ENCODE measurements around the gene FARP1. TPM values are rescaled to one million over a fixed set of nuclear protein-coding genes. Genes with fewer than 3 reads are reported as not detected.

The FARP1 gene
- total RNA-seq, 1 experiment from 2014 or later: 96.6 TPM

DNA sequence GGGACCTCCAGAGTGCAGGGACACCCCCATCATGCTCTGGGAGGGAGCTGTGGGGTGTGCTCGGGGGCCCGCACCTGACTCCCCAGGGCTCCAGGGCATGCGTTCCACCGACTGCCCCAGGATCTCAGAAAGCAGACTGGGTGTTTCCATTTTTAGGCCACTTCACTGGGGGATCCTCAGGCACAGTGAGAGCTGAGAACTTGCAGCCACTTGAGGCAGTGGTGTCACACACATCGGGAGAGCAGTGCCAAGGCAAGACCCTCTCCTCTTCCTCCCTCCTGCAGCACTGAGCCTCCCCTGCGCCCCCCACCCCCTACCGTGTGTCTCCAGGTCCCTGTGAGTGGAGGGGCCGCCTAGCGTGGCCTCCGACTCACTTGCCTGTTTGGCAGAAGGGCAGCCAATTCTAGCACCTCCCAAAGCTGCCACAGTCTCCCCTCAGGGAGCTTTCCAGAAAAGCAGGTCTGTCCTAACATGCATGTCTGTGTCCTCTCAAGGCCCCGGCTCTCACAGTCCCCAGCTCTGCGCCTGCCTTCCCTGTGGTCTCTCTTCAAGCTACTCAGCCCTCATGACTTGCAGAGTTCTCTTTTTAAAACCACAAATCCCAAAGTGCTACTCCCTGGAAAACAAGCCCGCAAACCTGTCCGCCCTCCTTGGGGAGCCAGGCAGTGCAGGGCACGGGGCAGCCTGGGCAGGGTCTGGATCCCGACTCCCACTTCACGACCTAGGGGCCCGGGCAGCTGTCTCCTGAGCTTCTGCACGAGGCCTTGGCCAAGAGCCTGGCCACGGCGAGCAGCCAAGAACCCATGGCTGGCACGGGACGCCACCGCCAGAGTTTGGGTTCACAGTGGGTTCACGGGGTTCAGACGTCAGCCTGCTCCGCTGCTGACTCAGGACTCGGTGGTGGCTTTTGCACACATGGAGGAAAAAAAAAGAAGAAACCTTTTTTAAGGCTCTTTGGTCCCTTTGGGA is 339.9 kb downstream of the FARP1 start:
- ATAC-seq (peak; percentile 18), DNase-seq (ENCODE audit: low spot score) (no peak)
- ChIA-PET CTCF (interaction anchor here (0.6 to 5.7 kb wide), 31 partner anchors 8 to 546 kb away, joined by 3 to 72 read pairs (median 4); partner anchors contain the start of gene STK24), POLR2A (interaction anchor here (0.6 kb wide), 1 partner anchor 10 kb away, joined by 3 read pairs; no protein-coding TSS in a partner anchor)
- Mint-ChIP-seq H3K4me1 (peaks cover 89% of the 10 kb centered on the region), H3K4me3 (no peak overlapping the region), H3K9me3 (no peaks in the 10 kb centered on the region), H3K27ac (peak overlapping the region; percentile 93), H3K27me3 (ENCODE audit: low read depth) (no peaks in the 10 kb centered on the region), H3K36me3 (0 out of 2 replicates have a peak, but pooled peaks cover 2% of the 10 kb centered on the region)
- TF ChIP-seq NFATC4 (CRISPR knock-in tag; IDR thresholded peaks at IDR 0.05) (no peak), ESRRA (CRISPR knock-in tag; IDR thresholded peaks at IDR 0.05; ENCODE audit: borderline replicate concordance) (no peak), SMAD4 (CRISPR knock-in tag; IDR thresholded peaks at IDR 0.05) (no peak), ATF2 (CRISPR knock-in tag; IDR thresholded peaks at IDR 0.05; ENCODE audit: borderline replicate concordance, low read depth) (no peak), SP1 (CRISPR knock-in tag; conservative IDR thresholded peaks at IDR 0.05) (no peak), EMX1 (CRISPR knock-in tag; IDR thresholded peaks at IDR 0.05) (no peak), OVOL2 (CRISPR knock-in tag; IDR thresholded peaks at IDR 0.05; ENCODE audit: borderline replicate concordance) (no peak), ZNF396 (CRISPR knock-in tag; IDR thresholded peaks at IDR 0.05; ENCODE audit: borderline replicate concordance) (no peak), MXD4 (CRISPR knock-in tag; IDR thresholded peaks at IDR 0.05; ENCODE audit: borderline replicate concordance) (no peak), MYBL2 (CRISPR knock-in tag; IDR thresholded peaks at IDR 0.05) (no peak)
- TF ChIP-seq, protein P1, sequence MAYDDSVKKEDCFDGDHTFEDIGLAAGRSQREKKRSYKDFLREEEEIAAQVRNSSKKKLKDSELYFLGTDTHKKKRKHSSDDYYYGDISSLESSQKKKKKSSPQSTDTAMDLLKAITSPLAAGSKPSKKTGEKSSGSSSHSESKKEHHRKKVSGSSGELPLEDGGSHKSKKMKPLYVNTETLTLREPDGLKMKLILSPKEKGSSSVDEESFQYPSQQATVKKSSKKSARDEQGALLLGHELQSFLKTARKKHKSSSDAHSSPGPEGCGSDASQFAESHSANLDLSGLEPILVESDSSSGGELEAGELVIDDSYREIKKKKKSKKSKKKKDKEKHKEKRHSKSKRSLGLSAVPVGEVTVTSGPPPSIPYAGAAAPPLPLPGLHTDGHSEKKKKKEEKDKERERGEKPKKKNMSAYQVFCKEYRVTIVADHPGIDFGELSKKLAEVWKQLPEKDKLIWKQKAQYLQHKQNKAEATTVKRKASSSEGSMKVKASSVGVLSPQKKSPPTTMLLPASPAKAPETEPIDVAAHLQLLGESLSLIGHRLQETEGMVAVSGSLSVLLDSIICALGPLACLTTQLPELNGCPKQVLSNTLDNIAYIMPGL (CRISPR knock-in tag; IDR thresholded peaks at IDR 0.05): no peak
- TF ChIP-seq, protein P2, sequence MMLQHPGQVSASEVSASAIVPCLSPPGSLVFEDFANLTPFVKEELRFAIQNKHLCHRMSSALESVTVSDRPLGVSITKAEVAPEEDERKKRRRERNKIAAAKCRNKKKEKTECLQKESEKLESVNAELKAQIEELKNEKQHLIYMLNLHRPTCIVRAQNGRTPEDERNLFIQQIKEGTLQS (CRISPR knock-in tag; conservative IDR thresholded peaks at IDR 0.05): no peak

DNA sequence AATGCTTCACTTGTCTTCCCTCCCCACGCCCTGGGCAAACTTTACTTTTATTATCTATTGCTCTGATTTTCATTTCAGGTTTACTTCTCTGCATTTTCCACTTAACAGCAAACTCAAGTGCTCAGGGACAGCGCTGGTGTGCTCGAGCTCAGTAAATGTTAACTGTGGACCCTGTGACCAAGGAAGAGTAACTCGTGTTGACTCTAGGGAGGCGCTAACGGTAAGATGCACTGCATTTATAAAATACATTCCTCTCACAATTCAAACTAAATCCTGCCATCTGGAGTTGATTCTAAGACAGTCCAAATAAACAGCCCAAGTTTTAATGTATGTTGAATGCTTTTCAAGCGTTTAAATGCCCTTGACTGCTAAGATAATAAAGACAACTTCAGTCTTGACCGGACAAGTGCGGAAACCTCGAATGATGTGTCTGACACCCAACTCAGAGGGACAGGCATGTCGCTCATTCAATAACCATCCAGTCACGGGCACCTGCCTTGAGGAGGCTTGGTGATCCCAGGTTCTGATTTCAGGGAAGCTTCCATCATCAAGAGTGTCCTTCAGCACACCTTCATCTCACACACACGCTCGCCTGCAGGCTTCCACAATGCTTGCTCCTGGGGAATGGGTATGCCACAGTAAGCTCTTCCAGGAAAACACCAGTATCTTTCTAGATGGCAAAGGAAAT is 340.9 kb downstream of the FARP1 start:
- ATAC-seq: no peak

More for the DNA sequence above, 340.9 kb downstream of the FARP1 start:
- Mint-ChIP-seq H3K27ac (peak overlapping the region; percentile 93), H3K36me3 (0 out of 2 replicates have a peak, but pooled peaks cover 2% of the 10 kb centered on the region), H3K4me3 (peak overlapping the region; percentile 50), H3K4me1 (peaks cover 89% of the 10 kb centered on the region), H3K27me3 (ENCODE audit: low read depth) (no peaks in the 10 kb centered on the region), H3K9me3 (no peaks in the 10 kb centered on the region)
- ChIA-PET CTCF (interaction anchor here (0.7 to 5.7 kb wide), 23 partner anchors 8 to 356 kb away, joined by 3 to 72 read pairs (median 4); partner anchors contain the start of gene STK24), POLR2A (interaction anchor here (0.5 to 1.9 kb wide), 8 partner anchors 11 to 155 kb away, joined by 3 to 9 read pairs (median 4); partner anchors contain the start of gene STK24)
- DNase-seq (ENCODE audit: low spot score): no peak
- TF ChIP-seq USF2 (CRISPR knock-in tag; IDR thresholded peaks at IDR 0.05) (no peak), TP53 (CRISPR knock-in tag; IDR thresholded peaks at IDR 0.05) (no peak), GRHL2 (CRISPR knock-in tag; IDR thresholded peaks at IDR 0.05; ENCODE audit: insufficient replicate concordance, severe bottlenecking) (no peak), ZNF423 (CRISPR knock-in tag; IDR thresholded peaks at IDR 0.05) (no peak)

Measured in WTC11 (cell line).